T follicular helper cell (primary cell): ENCODE measurements around the gene TTC9.

Experiments
- DNase-seq: peaks from one replicate; pipeline ENCODE4 v3.0.0-alpha.2; 2020; ENCODE audit warnings: low read depth
- total RNA-seq, 2 experiments: gene quantifications; one replicate each; lab custom pipeline; 2026; lab: John Stamatoyannopoulos, UW

TTC9 gene
- 14.6 to 50.7 reads per million in 2 experiments for total RNA-seq

DNA sequence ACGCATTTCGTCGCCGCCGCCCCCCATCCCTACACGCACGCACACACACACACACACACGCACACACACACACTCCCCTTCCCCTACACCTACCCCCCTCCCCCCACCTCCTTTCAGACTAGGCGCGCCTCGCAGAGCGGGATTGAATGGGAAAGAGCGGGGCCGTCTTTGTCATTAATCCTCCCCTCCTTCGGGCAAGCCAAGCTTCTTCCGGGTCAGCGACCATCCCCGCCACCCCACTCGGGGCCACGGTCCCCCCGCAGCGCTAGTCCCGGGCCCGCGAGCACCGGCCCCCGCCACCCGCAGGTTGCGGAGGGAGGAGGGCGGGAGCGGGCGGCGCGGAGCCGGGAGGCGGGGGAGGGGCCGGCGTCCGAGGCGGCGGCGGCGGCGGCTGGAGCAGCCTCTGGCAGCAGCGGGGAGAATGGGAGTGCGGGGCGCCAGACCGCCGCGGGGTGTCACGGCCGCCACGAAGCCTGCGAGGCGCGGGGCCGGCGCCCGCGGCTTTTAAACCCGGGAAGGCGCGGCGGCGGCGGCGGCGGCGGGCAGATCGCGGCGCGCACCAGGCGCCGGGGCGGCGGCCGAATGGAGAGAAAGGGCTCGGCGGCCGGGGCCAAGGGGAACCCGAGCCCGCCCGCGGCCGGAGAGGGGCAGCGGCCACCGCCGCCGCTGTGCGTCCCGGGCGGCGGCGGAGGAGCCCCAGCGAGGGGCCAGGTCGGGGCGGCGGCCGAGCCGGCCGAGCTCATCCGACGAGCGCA lies at the start of gene TTC9:
Gene TTC9 (plus strand): TSS at position 369 of the 755 bp plus-strand sequence. CDS start 214 bp downstream, at position 583.
- DNase-seq, result peak; percentile 26

DNA sequence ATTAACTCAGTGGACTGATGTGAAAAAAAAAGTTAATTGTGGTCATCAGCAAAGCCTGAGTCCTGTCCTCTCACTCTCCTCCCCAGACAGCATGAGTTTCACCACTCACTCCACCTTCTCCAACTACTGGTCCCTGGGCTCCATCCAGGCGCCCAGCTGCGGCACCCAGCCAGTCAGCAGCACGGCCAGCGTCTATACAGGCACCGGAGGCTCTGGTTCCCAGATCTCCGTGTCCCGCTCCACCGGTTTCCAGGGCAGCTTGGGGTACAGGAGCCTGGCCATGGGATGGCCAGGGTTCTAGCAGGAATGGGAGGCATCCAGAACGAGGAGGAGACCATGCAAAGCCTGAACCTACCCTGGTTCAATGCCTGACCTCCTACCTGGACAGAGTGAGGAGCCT lies 47.3 kb upstream of the TTC9 start:
- DNase-seq, result no peak

DNA sequence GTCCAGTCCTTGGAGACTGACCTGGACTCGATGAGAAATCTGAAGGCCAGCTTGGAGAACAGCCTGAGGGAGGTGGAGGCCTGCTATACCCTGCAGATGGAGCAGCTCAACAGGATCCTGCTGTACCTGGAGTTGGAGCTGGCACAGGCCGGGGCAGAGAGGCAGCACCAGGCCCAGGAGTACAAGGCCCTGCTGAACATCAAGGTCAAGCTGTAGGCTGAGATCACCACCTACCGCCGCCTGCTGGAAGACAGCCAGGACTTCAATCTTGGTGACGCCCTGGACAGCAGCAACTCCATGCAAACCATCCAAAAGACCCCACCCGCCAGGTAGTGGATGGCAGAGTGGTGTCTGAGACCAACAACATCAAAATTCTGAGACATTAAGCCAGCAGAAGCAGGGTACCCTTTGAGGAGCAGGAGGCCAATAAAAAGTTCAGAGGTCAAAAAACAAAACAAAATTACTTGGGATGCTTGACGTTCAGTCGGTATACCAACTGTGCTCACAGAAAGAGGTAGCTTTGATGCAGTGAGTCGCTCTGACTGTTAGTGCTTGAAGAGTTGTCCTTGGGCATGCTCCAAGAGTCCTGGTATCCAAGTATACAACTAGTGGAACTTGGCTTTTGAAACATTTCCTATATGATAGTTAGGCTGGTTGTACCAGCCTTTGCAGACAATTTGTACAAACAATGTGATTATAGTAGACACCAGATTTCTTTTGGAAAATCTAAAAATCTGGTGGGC lies 46.1 kb upstream of the TTC9 start:
- DNase-seq, result no peak

DNA sequence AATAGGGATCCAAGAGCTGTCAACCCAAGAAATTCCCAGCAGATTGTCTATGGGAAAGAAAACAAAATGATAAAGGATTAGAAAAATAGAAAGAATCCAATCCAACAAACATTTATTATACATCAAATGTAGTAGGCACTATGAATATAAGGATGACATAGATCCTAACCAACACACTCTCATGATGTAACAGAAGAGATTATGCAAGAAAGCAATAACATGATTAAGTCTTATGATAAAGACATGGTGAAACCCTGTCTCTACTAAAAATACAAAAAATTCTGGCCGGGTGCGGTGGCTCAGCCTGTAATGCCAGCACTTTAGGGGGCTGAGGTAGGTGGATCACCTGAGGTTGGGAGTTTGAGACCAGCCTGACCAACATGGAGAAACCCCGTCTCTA lies 44.0 kb upstream of the TTC9 start:
- DNase-seq, result no peak

DNA sequence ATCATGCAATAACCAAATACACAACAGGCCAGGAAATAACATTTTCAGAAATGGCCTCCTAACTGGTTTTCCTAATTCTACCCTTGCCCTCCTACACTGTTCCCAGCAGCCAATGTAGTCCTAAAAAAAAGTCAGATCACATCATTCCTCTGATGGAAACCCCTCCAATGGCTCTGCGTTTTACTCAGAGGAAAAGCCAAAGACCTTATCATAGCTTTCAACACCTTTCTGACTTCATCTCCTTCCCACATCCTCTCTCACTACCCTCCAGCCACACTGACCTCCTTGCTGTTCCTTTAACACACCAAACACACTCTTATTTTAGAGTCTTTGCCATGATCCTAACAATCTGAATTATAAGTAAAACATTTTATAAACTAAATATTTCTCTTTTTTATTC lies 42.4 kb upstream of the TTC9 start:
- no peak for DNase-seq

DNA sequence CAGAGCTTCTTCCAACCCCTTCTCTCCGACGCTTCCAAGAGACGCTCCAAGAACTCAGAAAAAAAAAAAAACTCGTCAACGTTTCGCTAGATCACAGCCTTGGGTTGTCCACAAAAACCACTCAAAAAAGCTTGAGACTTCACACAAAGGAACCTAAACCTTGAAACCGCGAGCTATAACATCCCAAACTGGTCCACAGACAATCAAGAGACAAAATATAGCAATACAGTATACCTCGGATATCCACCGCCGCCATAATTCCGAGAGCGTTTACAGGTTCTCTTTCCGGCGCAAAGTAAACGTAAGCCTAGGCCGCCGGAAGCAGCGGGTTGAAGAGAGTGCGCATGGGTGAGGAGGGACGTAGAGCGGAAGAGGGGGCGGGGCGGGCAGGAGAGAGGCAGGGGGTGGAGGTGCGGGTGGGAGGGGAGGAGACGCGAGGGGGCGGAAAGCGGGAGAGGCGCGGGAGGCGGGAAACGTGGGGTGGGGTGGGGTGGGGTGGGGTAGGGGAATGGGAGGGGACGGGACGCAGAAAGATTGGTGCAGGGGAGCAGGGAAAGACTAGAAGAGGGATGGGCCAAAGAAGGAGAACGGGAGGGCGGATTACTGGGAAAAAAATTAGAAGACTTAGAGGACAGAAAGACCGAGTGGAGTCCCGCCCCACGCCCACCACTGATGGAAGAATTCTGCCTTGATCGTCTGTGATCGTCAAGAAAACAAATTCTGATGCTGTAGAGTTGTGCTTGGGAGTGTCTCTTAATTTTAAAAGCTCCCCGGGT lies 41.1 kb upstream of the TTC9 start, which contains the start of gene MED6:
Gene MED6 (minus strand): TSS at position 274 of the 776 bp plus-strand sequence. CDS start 18 bp downstream, at position 256.
- DNase-seq, result peak; percentile 91

DNA sequence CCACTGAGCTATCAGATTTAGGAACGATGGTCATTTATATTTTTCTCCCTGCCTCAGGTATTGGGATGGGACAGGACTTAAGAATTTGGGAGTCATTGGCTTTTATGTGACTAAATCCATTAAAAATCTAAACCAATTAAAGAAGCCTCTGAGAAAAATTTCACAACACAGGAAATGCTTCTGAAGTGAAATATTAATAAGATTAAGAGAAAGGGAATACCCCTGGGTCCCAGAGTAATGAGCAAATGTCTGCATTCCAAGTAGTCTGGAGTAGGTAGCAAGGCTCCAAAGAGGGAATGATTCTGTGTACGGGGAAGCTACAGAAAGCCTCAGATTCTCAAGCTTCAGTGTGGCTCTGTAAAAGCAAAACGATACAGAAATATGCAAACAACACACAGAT lies 40.6 kb upstream of the TTC9 start:
- DNase-seq, result no peak

DNA sequence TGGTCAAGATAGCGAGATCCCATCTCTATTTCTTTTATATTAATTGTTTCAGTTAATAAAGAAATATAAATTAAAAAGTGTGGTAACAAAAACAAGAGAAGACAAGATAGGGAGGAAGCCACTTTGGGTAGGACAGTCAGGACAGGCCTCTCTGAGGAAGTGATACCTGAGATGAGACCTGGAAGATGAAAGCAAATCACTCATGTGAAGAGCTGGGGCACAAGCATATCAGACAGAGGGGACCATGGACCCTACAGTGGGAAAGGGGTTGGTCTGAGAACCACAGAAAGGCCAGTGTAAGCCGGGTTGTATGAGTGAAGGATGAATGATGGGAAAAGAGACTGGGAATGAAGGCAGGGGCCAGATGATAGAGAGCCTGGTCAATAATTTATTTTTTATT lies 39.5 kb upstream of the TTC9 start:
- no peak for DNase-seq

DNA sequence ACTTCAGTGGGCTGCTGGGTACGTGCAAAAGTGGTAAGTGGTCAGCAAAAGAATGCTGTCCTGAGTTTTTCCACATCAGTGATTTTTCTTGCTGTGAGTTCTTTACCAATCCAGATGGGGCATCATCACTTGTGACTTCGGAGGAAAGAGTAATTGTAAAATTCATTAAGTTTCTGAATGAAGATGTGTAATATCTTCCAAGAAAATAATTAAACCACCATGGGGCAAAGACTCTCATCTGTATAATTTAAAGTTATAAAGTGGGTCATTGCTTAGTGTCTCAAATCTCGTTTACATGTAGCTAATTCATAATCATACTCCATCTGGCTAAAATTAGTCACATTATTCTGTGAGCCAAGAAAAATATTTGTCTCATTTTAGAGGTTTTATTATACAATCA lies 30.5 kb upstream of the TTC9 start:
- DNase-seq, result no peak

DNA sequence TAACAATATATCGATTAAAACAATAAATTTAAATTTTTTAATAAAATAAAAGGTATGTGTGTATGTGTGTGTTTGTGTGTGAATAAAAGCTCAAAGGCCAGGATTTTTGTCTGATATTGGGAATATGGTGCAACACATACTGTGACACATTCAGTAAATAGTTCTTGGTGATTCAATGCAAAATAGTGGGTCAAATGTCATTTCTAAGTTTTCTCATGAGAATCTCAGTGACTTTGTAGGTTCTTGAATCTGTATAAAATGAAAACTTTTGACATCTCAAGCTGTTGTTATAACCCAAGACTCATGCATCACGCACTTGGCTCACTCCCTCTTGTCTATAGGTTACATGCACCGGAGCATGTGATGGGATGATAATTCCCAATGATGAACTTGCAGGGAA lies 25.1 kb upstream of the TTC9 start:
- DNase-seq, result no peak

DNA sequence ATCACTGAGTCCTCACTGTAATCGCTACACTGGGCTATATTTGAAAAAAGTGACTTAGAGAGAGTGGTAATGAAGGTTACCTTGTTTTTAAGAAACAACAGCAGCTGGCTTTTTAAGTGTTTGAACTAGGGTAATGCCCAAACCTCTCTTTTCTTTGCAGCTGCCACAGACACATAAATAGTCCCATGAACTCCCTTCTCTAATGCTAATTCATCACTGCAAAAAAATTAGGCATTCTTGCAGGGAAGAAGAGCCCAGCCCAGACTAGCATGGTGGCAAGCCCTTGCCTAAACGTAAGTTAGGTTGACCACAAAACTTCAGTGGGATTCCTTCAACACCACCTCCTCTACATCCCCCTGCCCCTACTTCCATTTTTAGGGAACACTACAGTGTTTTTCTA lies 23.4 kb upstream of the TTC9 start:
- no peak for DNase-seq

DNA sequence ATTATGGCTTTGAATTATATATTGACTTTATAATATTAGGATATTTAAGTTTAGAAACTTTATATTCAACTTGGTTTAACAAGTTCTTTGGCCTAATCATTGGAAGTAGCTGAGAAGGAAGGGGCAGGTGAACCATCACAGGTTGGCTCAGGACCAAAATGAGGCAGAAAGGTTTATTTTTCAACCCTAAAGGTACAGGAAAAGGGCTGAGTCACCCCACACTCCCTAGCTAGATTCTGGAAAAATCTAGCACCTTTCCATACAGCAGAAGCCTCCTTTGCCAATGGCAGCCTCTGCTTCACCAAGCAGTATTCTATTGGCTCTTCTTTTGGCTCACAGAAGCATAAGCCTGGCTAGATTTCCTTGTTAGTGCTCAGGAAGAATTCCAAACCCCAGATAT lies 22.0 kb upstream of the TTC9 start:
- no peak for DNase-seq

DNA sequence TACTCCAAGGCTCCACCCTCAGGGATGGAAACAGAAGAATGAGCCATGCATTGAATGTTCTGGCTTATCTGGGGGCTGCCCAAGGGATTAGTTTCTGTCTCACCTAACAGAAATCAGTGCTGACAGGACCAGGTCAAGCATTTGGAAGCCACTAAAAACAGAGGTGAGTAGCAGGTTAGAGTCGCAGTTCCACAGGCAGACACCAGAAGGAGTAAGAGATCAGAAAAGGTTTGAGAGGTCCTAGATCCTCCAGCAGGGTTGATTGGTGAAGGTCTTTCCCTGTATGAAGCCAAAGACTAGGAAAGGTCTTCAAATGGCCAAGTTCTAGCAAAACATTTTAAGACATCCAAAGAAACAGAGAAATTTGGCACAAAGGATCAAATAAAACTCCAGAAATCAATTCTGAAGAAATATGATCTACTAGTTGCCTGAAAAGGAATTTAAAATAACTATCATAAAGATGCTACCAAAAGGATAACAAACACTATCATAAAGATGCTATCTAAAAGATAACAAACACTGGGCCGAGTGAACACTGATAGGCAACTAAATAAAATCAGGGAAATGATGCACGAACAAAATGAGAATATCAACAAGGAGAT lies 19.5 kb upstream of the TTC9 start:
- peak; percentile 28 for DNase-seq

DNA sequence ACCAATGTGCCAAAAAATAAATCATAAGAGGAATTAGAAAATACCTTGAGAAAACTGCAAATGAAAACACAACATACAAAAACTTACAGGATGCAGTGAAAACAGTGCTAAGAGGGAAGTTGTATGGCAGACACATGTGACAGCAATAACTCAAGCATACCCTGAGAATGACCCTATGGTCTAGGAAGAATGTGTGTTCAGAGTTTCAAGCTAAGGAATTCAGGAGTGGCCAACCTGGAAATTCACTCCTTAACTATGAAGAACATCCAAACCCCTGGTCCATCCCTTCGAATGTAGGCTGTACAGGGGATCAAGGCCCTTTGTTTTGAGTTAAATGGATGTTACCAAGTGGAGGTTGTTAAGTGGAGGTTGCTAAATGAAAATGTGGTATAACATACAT lies 16.7 kb upstream of the TTC9 start:
- no peak for DNase-seq

DNA sequence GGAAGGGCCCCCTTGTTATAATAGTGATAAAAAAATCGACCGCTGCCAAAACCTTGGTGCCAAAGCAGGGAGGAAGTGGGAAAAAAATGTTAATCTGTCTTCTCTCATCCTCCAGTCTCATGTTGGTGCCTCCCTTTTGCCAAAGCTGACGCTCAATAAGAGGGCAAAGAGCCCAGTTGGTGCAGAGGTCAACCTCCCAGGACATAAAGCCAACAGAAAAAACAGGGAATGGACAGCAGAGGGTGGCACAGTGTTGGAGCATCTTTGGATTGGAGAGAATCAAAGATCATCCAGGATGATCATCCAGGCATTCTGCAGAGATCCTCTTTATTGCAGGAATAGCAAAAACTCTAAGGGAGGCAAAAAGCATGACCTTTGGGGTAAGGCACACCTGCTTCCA lies 9.8 kb upstream of the TTC9 start:
- DNase-seq, result no peak

DNA sequence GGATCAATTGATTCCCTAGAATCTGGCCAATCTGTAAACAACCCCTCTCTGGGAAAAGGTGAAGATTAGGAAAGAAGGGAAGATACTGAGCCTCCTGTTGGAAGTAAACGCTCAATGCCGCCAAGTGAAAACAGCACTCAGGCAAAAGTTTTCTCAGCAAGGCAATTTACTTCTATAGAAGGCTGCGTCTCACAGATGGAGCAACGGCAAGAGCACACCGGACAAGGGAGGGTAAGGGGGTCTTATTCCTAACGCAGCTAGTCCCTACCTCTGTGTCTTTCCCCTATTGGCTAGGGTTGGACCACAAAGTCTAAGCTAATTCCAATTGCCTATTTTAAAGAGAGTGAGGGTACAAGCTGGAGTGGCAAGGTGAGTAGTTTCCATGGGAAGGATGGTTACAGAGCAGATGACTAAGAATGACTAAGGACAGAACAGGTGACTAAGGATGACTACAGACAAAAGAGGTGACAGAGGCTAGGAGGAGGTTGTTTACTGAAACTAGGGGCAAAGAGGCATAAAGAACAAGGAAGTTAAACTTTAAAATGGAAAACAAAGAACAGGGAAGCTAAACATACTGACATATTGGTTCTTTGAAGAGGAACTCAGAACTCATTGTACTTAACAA lies 5.6 kb upstream of the TTC9 start:
- DNase-seq, result no peak

DNA sequence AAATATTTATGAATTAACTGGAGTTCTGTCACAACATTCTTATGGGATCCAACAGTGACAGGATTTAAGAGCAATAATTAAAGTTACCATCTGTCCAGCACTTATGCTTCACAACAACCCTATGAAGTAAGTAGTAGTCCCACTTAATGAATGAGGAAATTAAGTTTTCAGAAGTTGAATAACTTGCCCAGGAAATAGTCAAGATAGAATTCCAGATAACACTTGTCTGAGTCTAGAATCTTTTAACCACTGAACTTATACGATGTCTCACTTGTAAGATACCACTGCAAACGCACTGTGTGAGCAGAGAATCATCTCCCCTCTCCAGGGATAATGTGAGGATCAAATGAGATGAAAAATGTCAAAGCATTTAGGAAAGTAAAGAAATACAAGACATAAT lies 3.3 kb upstream of the TTC9 start:
- DNase-seq, result no peak

DNA sequence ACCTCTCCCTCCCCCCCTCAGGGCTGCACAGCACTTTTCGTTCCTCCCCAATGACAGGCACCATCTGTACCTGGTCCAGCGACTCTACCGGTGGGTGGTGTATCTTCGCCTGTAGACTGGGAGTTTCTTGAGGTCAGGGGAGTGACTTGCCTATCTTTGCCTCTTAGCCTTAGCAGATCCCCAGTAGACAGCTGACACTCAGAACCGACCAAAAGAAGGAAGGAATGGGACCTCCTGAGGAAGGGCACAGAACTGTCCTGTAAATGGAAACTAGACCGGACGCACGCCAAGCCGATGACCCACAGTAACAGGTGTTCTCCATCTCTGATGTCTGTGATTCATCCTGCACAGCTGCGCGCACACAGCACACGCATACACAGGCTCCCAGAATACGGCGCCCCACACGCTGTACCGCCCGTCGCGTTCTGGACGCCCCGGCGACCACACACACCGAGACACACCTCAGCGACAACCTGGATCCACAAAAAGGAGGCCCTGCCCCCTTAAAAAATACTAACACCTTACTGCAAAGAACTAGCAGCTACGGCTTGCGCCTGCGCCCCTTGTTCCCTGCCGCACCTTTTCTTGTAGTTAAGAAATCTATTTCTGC lies 673 bp upstream of the TTC9 start:
- DNase-seq, result peak; percentile 31

DNA sequence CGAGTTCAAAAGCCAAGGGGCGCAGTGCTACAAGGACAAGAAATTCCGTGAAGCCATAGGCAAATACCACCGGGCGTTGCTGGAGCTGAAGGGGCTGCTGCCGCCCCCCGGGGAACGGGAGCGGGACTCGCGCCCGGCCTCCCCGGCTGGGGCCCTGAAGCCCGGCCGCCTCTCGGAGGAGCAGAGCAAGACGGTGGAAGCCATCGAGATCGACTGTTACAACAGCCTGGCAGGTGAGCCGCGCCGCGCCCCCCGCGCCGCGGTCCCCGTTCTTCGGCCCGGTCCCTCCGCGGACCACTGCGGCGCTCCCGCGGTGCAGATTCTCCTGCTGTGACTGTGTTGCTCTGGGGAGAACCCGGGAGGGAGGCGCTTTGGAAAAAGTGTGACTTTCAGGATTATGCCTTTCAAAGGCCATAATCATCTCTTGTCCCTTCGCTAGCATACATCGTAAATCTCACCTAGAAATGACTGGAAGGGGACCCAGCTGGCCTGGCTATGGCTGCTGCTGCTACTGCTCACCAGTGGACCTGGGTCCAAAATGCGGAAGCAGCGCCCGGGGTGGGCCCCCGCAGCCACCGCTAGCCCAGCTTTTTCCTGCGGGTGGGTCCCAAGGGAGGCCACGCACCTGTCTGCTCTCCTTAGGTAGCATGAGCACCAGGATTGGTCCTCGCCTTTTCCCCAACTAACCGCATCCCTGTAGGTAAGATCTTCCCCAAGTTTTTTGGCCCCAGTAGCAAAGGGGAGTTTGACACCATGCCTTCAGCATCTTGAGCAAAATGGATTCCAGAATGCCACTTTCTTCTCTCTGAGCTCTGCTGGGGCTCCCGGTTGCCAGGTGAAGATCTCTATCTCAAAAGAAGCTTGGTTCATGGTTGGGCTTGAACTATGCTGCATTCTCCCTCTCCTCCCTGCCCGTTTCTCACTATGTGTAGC lies 853 bp downstream of the TTC9 start:
- DNase-seq, result peak; percentile 14

DNA sequence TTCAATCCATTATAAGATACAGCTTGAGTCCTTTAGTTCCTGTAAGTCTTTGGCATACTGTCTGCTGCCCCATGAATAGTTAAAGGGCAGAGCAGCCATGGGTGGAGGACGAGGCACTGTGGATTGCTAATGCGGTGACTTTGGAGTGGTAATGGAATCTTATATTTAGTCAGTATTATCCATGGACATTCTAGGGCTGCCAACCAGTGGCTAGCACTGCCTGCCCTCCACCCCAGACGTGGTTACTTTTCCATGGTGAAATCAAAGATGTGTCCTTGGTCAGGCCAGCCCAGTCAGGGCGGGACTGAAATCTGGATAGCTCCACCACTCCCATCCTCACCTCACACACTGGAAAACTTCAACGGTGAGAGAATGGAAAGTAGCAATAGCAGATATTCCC lies 2.3 kb downstream of the TTC9 start:
- no peak for DNase-seq
